Panc1 (cell line): ENCODE results near the gene APOL4. TPM values are rescaled to one million over a fixed set of nuclear protein-coding genes. Genes with fewer than 3 reads are reported as not detected.

ENCODE experiments used
- ATAC-seq: fragments of 200-7000 bp; cut with Tn5 transposase; 2 replicates; pipeline ENCODE4 v1.9.1; 2020; ENCODE audit warnings: mild to moderate bottlenecking, moderate library complexity
- BruUV-seq: library from RNA; stranded (reverse); fragments of 400-500 nt; replicated peaks from 2 replicates; lab custom pipeline; 2021; lab: Mats Ljungman, UMichigan
- CTCF ChIA-PET: fragments of 300-600 bp; sonication (Branson Sonifier 250); formaldehyde crosslinking; loops from one replicate; lab custom pipeline; 2022; ENCODE audit warnings: antibody characterized with exemption; lab: Charles Lee
- POLR2A ChIA-PET: fragments of 300-600 bp; sonication (Branson Sonifier 250); formaldehyde crosslinking; loops from one replicate; lab custom pipeline; 2022; ENCODE audit warnings: antibody characterized with exemption; lab: Charles Lee
- DNase-seq: peaks from one replicate; pipeline ENCODE4 v3.0.0-alpha.2; 2010; ENCODE audit warnings: low read depth, low spot score
- H3K27ac ChIP-seq: 2 replicates; pipeline ENCODE4 v1.5.1; 2011; ENCODE audit warnings: mild to moderate bottlenecking, low read length, inconsistent platforms
- H3K27me3 ChIP-seq: fragments of 200-500 bp; sonication (Bioruptor generic); 2 replicates; pipeline ENCODE4 v1.6.0; 2014; ENCODE audit warnings: low read length, inconsistent platforms; ENCODE audit not compliant: control insufficient read depth, insufficient read depth
- H3K36me3 ChIP-seq: fragments of 200-500 bp; sonication (Bioruptor generic); 2 replicates; pipeline ENCODE4 v1.5.1; 2014; ENCODE audit warnings: inconsistent platforms, mild to moderate bottlenecking, low read length, moderate library complexity; ENCODE audit not compliant: control insufficient read depth, insufficient read depth
- H3K4me1 ChIP-seq: 2 replicates; pipeline ENCODE4 v1.5.1; 2011; ENCODE audit warnings: inconsistent platforms, mild to moderate bottlenecking, low read length, moderate library complexity; ENCODE audit not compliant: control insufficient read depth, insufficient read depth
- H3K4me3 ChIP-seq, 2 experiments: 2 replicates each; pipeline ENCODE4 v1.5.1; 2011 to 2012; ENCODE audit warnings: low read depth in 2 of 2, low read length in 2 of 2, mild to moderate bottlenecking in 2 of 2, inconsistent platforms in 1 of 2, moderate library complexity in 1 of 2
- H3K9me3 ChIP-seq: fragments of 200-500 bp; sonication (Bioruptor generic); 2 replicates; pipeline ENCODE4 v1.5.1; 2014; ENCODE audit warnings: low read depth, mild to moderate bottlenecking, inconsistent platforms, low read length, moderate library complexity; ENCODE audit not compliant: control insufficient read depth, insufficient read depth
- CTCF ChIP-seq: fragments of 450-650 bp; IDR thresholded peaks from 2 replicates; pipeline ENCODE4 v1.5.1; 2017; ENCODE audit warnings: mild to moderate bottlenecking
- POLR2AphosphoS5 ChIP-seq: IDR thresholded peaks from 2 replicates; pipeline ENCODE4 v1.6.1; 2012; ENCODE audit warnings: mild to moderate bottlenecking, low read depth, low read length, moderate library complexity
- REST ChIP-seq, 2 experiments: IDR thresholded peaks; 2 replicates each; pipeline ENCODE4 v1.6.1; 2011 to 2012; ENCODE audit warnings: low read depth in 2 of 2, control low read depth in 1 of 2, low read length in 1 of 2, mild to moderate bottlenecking in 1 of 2, moderate library complexity in 1 of 2; ENCODE audit not compliant: insufficient read depth in 1 of 2
- SIN3A ChIP-seq: IDR thresholded peaks from 2 replicates; pipeline ENCODE4 v1.6.1; 2012; ENCODE audit warnings: low read depth, mild to moderate bottlenecking, low read length, moderate library complexity, borderline replicate concordance; ENCODE audit not compliant: insufficient read depth
- TCF7L2 ChIP-seq: IDR thresholded peaks from 2 replicates; pipeline ENCODE4 v1.6.1; 2011; ENCODE audit warnings: mild to moderate bottlenecking, low read depth, low read length, inconsistent platforms
- in situ Hi-C: cut with HindIII; loops from 2 replicates; pipeline ENCODE4 v1.10.0; 2016; ENCODE audit warnings: low sequenced_read_pairs, low pct_unique_long_range_greater_than_20kb
- intact Hi-C: fragments of 100-400 bp; cut with micrococcal nuclease; formaldehyde crosslinking; loops from one replicate; pipeline ENCODE4 v1.10.0; 2022; ENCODE audit not compliant: unreplicated experiment
- total RNA-seq: library from RNA; stranded (reverse); gene quantifications from one replicate; pipeline ENCODE4 v1.2.1, GENCODE V29; 2021; ENCODE audit not compliant: unreplicated experiment

The APOL4 gene
- total RNA-seq, 1 experiment from 2014 or later, result not detected

- Histone ChIP-seq H3K27ac (no peak overlapping the region), H3K4me3 (no peak overlapping the region), H3K4me1 (no peaks in the 10 kb centered on the region), H3K27me3 (peaks cover 3% of the 10 kb centered on the region; the same call in 1 of the 2 replicates), H3K9me3 (no peaks in the 10 kb centered on the region), H3K36me3 (no peaks in the 10 kb centered on the region)
- intact Hi-C loops, result no loop called here
- ATAC-seq (no peak), DNase-seq (no peak)
- BruUV-seq, result no TSS peak
- ChIA-PET CTCF (interaction anchor here (0.6 kb wide), 1 partner anchor 18 kb away, joined by 11 read pairs; no protein-coding TSS in a partner anchor), POLR2A (no interaction called here)
- in situ Hi-C loops, result no loop called here
- no peak for TF ChIP-seq CTCF
- no peak for TF ChIP-seq TCF7L2
Observed at GRCh38 chr22:36212901-36213300, 11.3 kb upstream of the APOL4 start.

- in situ Hi-C loops, result no loop called here
- ChIA-PET CTCF (no interaction called here), POLR2A (no interaction called here)
- H3K27me3 ChIP-seq, result no peaks in the 10 kb centered on the region
- intact Hi-C loops, result no loop called here
- no peak for TF ChIP-seq POLR2AphosphoS5
- no peak for TF ChIP-seq TCF7L2
- TF ChIP-seq CTCF, result no peak
- no peak for TF ChIP-seq SIN3A
- no peak for TF ChIP-seq REST (IDR thresholded peaks at IDR 0.05; ENCODE audit: insufficient read depth in 1 of 2, low read depth in 2 of 2, low read length in 1 of 2)
- H3K4me1 ChIP-seq, result no peaks in the 10 kb centered on the region
- no TSS peak for BruUV-seq
- no peak overlapping the region for H3K27ac ChIP-seq
- H3K4me3 ChIP-seq, result no peak overlapping the region
- DNase-seq (no peak), ATAC-seq (no peak)
- H3K9me3 ChIP-seq, result no peaks in the 10 kb centered on the region
- no peaks in the 10 kb centered on the region for H3K36me3 ChIP-seq
Observed at GRCh38 chr22:36211237-36211861, 9.7 kb upstream of the APOL4 start.
